GM15510 (cell line): ENCODE measurements around the gene EPHB3.

Experiments
- POLR2A ChIP-seq: IDR thresholded peaks from 3 replicates; pipeline ENCODE4 v1.6.1; 2011; ENCODE audit warnings: borderline replicate concordance; ENCODE audit not compliant: insufficient read length; ENCODE audit errors: extremely low read depth

The EPHB3 gene

DNA sequence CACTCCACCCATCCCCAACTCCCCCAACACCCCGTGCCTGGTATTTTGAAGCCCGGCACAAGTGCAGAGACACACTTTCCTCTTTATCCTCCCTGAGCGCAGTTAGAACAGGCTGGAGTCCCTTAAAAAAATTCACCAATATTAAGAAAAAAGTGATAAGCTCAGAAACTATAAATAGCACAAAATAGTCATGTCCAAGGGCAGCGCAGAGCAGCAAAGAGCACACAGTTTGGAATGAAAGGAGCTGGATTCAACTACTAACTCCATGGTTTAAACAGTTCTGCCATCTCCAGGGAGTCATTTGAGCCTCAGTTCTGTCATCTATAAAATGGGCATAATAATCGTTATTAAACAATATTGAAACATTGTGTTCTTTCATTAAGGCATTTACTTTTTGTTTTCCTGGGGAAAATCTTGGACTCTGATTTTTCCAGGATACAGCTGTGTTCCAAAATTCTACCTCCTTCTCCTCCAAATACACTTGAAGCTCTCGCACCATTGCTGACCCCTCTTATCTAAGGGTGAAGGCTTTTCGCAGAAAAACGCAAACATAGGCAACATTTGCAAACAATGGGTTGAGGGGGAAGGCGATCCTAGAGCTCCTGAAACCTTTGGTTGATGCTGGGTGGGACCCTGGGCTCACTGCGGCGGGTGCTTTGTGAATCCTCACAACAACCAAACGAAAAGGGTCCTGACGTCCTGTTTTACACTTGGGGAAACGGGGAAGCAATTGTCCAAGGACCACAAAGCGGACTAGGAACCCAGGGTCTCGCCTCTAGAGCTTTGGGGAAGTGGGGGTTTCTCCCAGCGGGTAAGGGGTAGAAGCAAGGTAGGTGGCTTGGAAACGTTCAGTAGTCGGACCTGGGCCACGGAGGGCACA is 41.8 kb downstream of the EPHB3 start:
- no peak for TF ChIP-seq POLR2A

DNA sequence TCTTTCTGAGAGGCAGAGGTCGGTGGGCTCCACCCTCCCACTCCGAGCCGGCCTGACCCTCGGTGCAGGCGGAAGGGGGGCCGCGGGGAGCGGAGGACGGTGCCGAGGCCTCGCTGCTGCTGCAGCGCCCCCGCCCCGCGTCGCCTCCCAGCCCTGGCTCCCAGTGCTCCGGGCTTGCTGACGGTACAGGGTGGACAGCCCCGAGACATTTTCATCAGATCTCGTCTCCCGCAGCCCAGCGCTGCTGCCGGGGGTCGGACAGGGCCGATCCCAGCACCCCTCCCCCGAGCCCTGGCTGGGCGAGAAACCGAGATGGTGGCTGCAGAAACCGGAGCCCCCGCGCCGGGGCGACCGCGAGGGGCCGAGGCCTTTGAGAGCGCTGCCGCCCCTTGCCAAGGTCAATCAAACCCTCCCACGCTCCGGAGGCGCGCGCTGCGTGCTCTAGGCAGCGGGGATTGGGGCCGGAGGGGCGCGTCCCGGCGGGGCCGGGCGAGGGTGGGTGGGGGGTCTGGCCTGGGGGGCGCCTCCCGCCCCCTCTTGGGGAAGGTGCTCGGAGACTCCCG is 42.5 kb downstream of the EPHB3 start:
- no peak for TF ChIP-seq POLR2A

DNA sequence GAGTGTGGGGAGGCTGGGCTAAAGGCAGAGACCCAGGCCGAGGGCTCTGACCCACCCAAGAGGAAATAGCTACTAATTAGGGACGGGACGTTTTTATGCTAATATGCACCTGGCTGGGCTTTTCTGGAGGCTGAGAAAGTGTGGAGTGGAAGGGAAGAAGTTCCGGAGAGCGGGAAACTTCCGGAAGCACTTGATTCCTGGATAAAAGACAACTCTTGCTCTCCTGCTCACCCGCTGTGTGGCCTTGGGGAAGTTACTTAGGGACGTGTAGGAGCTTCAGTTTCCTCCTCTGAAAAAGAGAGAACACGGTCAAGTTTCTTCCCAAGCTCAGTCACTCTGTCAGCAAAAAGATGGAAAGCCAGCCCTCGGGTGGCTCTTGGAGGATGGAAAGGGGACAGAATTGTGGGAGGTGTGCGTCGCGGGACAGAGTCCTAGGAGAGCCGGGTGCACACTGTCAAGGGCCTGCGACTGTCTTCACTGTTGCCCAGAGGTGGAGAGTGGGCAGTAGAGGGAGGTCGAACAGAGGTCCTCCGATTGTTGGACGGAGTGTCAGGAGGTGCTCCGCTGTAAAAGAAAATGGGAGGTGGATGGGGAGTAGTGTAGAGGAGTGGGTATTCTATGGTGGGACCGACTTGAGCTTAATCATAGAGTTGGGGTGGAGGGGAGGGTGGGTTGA is 43.2 kb downstream of the EPHB3 start:
- TF ChIP-seq POLR2A: no peak

DNA sequence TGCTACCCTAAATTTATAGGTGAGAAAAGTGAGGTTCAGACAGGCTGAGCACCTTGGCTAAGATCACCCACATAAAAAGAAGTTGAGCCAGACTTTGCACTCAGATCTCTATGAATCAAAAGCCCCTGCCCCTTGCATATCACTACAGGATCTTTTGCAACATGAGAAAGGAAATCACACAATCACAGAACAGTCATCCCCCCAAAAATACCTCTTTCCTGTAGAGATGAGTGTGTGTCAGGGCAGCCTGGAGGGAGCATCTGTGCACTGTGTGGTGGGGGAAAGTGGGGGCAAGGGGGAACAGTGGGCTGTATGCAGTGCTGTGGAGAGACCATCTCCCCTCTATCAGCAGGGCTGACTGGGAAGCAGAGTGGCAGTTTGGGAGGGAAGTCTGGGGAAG is 46.6 kb downstream of the EPHB3 start:
- TF ChIP-seq POLR2A: no peak

DNA sequence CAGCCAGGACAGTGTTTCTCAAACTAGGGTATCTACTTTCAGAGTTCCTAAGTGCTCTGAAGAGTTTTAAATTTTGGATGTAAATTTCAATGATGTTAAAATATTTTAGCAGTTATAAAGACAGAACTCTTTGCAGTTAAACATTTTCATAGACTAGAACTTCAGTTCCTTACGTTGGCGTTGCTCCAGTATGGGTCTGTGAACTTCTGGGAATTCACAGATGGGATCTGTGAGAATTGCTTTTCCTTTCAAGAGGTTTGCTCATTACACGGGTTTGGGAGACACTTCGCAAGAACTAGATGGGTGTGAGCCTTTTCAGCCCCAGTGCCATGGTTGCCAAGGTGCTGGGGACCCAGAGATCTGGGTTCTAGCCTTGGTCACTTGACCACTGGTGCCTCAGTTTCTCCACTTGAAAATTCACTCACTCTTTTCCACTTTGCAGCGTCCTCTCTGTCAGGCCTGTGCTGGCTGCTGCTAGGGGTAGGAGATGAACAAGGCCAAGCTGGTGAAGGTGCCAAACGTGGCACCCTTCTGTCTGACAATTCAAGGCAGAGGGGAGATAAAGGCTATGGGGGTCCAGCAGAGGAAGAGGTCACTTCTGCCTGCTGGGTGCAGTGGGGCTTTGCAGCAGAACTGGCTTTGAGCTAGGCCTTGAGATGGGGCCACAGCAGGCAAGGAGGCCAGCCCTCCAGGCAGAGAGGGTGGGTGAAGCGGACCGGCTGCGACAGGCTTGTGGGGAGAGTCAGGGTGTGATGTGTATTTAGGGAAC is 48.1 kb downstream of the EPHB3 start:
- TF ChIP-seq POLR2A: no peak

DNA sequence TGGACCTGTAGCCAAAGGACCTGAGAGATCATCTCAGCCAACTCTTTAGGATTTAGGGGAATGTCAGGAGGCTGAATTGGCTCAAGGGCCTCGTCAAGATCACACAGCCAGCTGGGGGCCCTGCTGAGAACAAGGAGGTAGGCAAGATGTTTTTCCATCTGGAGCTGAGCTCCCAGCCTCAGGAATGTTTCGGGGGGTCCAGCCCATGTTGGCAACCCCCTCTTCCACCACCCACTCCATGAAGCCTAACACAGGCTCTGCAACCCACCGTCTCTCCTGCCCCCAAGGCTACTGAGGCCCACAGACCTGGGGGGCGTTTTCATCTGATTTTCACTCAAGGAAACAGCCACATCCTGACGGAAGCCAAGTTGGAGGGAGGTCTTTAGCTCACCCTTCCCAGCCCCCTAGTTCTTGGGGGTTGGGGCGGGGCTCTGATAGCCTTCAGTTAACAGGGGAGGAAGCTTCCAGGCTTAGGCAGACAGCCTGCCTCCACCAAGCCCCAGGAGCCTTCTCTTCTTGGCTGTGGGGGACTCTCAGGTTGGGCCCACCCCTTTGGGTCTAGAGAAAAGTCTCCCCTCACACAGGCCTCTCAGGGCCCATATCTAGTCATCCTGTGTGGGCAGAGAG is 48.8 kb downstream of the EPHB3 start:
- TF ChIP-seq POLR2A: no peak

DNA sequence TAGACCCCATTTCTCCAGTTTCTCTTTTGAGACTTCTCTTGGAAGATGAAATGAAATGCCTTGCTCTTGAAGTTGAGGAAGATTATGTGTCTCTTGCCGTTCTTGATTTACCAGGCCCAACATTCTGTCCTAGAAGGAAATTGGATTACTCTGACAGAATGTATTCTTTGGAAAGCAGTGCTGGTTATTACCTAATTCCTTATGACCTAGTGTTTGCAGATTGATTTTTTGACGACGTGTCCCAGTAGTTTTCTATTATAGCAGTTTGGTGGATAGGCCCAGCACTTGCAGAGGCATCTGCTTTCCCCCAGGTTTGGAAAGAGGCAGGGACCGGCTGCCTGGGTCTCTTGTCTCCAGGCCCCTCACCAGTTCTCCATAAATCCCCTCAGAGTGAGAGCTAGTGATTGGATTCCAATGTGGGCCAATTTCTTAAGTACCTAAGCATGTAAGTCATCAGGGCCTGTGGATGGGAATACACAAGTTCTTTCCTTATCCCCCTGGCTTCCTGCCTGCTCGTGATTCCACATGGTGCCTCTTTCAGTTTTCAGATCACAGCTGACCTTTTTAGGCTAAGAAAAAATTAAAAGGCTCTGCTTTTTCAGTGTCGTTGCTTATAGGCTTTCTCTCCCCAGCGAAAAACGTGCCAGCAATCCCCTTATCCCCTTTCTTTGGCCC is 50.2 kb downstream of the EPHB3 start:
- no peak for TF ChIP-seq POLR2A

DNA sequence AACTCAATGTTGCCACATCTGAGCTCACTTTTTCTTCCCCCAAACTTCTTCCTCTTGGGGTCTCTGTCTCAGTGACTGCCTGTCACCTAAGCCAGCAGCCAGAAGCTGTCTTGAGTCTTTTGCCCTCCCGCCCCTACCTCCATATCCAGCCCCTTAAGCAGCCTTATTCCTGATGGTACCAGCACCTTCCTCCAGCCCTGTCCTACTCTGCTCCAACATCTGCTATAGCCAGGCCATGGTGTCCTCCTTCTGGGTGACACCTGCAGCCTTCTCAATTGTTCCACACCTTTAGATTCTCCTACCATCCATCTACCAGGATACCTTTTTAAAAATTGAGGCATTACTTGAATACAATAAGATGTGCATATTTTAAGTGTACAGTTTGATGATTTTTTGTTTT is 53.8 kb downstream of the EPHB3 start:
- no peak for TF ChIP-seq POLR2A

DNA sequence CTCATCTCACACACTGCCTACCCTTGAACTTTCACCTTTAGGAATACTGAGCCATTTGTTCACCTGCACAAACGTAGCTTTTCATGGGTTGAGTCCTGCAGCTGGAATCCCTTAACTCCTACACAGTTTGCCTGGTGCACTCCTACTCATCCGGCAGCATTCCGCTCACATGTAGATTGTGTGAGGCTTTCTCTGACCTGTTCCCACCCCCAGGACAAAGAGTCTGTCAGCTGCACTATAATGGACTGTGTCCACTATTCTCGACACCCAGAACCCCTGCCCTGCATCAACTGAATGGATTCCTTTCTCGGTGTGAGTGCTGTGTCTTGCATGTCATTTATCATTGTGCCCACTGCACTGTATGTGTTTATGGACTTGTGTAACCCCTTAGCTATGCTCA is 54.9 kb downstream of the EPHB3 start:
- TF ChIP-seq POLR2A: no peak

DNA sequence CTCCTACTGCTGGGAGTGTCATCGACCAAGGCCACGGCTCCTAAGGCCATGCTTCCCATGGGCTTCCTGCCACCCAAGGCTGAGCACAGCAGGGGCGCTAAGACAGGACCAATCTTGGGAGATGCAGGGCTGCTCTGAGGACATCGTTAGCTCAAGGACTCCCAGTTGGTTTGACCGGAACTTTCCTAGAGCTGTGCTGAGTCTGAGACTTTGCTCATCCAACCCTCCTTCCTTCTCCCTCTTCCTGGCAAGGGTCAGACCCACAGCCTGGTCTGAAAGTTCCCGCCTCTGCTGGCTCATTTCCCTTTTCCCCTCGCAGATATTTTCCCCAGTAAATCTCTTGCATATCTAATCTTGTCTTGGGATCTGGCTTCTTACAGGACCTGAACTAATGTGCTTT is 57.2 kb downstream of the EPHB3 start:
- no peak for TF ChIP-seq POLR2A

DNA sequence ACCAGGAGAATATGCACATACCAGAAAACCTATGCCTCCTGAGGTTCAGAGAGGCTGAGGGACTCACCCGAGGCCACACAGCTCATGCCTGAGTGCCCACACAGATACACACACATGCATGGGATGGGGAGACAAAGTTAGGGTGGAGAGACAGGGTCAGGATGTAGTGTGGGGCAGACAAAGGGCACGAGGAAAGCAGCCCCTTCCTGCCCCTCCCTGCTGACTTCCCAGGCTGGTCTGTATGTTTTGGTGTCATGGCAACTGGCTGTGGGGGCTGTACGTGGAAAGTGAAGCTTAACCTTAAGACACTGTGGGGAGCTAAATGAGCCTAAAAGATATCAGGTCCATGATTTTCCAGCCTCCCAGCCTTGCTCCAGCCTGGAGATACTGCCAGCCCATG is 57.8 kb downstream of the EPHB3 start:
- no peak for TF ChIP-seq POLR2A

DNA sequence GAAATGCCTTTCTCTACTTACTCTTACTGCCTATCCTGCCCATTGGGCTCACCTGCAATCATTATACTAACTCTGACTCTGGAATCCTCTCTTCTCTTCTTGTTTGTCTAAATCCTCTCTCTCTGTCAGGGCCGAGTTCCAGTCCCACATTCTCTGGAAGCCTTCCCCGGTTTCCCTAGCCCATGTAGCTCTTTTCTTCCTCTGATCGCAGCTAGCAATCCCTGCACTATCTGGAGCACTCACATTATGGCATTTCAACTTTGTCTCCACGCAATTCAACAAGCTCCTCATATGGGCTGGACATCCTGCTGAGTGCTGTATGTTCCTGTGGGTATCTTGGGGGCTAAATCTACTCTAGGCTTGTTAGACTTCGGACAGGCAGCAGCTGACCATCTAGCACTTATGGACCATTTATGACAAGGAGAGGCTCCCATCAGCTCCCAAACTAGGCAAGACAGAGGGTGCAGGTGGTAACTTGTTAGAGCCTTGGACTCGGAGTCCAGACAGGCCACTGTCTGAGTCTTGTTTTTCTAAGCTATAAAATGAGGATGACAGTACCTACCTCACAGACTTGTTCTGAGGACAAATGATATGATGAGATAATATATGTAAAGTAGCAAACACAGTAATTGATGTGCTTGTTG is 58.3 kb downstream of the EPHB3 start:
- no peak for TF ChIP-seq POLR2A

DNA sequence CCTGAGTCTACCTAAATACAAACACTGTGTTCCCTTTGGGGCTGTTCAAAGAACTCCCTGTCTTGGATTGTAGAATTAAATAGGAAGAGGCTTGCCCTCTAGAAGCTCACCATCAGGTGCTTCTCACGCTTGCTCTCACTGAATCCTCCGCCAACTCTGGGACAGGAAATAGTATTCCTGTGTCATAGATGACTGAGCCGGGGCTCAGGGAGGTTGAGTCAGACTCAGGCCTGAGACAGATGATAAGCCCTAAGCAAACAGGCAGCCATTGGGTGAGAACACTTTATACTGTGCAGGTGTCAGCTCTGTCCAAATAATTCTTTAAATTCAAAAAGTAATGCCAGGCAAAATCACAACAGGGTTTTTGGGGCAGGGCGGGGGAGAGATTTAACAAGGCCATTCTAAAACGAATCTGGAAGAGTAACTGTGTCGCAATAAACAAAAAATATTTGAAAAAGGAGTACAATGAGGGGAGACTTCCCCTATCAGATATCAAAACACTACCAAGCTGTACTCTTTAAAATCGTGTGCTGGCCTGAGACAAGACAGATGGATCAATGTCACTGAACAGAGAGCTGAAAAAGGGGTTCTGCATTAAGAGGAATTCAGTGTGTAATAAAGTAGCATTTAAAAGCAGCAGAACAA is 59.0 kb downstream of the EPHB3 start:
- TF ChIP-seq POLR2A: no peak
